Measurements from ENCODE around the gene ITGB5.

The ITGB5 gene

DNA sequence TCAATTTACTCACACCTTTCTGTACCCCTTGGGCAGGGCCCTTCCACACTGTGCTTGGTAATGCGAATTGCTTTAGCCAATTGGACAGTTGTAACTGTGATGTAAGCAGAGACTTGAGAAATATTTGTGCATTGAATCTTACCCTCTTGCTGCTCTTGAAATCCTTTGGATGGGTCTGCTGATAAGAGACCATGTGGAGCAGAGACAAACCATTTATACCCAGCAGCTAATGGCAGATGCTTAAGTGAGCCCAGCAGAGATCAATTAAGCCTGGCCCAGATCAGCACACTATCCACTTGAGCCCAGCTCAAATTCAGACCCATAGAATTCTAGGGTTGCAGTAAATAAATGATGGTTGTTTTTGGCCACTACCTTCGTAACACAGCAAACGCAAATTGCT lies 28.1 kb upstream of the ITGB5 start:
- Histone ChIP-seq H3K9me3 (ENCODE audit: control insufficient read depth, insufficient read depth, low read length) (no peaks in the 10 kb centered on the region), H3K36me3 (ENCODE audit: insufficient read depth, low read length) (no peaks in the 10 kb centered on the region), H3K4me1 (ENCODE audit: insufficient read depth, low read length) (peaks cover 3% of the 10 kb centered on the region; the same call in 1 of the 2 replicates), H3K9ac (ENCODE audit: low read depth, low read length) (no peak overlapping the region)

DNA sequence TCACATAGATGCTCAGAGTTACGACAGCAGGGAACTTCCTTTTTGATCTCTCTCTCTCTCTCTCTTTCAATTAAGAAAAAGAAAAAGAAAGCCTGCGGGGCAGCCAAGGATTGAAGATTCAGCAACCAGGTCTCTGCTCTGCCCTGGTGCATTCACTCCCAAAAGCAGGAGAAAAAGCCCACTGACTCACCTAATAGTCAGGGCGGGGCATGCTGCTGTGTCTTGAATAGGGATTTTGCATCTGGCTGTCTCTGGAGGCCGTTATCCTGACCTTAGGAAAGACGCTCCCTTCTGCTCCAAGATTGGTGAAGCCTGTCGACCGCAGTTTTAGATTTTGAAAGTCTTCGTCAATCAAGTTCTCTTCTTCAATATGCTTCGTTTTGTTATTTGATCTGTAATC lies 20.8 kb upstream of the ITGB5 start:
- Histone ChIP-seq H3K9me3 (ENCODE audit: control insufficient read depth, insufficient read depth, low read length) (no peaks in the 10 kb centered on the region), H3K9ac (ENCODE audit: low read depth, low read length) (no peak overlapping the region; the same call in 1 of the 2 replicates), H3K36me3 (ENCODE audit: insufficient read depth, low read length) (no peaks in the 10 kb centered on the region), H3K4me1 (ENCODE audit: insufficient read depth, low read length) (0 out of 2 replicates have a peak, but pooled peaks cover 3% of the 10 kb centered on the region)

DNA sequence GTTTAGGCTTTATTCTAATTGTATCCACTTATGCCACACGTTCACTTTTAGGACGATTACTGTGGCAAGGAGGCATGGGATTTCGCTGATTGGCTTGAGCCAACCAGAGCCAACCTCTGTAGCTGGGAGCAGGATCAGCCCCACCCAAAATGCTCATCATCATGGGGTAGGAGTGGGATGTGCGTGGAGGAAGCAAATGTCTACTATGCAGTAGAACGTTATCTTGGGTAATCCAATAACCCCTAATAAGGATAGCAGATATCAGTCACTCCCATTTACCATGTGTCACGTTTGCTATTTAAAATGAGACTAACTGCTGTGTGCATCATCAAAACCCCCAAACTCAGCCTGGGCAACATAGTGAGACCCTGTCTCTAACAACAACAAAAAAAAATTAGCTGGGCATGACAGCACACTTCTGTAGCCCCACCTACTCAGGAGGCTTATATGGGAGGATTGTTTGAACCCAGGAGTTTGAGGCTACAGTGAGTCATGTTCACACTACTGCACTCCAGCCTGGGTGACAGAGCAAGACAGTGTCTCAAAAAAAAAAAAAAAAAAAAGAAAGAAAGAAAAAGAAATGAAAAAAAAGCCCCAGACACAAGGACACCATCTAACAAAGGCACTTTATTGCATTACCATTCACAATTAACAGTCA lies 17.8 kb upstream of the ITGB5 start:
- Histone ChIP-seq H3K36me3 (ENCODE audit: insufficient read depth, low read length) (no peaks in the 10 kb centered on the region), H3K9me3 (ENCODE audit: control insufficient read depth, insufficient read depth, low read length) (no peaks in the 10 kb centered on the region), H3K9ac (ENCODE audit: low read depth, low read length) (no peak overlapping the region), H3K4me1 (ENCODE audit: insufficient read depth, low read length) (peaks cover 3% of the 10 kb centered on the region; the same call in 1 of the 2 replicates)

DNA sequence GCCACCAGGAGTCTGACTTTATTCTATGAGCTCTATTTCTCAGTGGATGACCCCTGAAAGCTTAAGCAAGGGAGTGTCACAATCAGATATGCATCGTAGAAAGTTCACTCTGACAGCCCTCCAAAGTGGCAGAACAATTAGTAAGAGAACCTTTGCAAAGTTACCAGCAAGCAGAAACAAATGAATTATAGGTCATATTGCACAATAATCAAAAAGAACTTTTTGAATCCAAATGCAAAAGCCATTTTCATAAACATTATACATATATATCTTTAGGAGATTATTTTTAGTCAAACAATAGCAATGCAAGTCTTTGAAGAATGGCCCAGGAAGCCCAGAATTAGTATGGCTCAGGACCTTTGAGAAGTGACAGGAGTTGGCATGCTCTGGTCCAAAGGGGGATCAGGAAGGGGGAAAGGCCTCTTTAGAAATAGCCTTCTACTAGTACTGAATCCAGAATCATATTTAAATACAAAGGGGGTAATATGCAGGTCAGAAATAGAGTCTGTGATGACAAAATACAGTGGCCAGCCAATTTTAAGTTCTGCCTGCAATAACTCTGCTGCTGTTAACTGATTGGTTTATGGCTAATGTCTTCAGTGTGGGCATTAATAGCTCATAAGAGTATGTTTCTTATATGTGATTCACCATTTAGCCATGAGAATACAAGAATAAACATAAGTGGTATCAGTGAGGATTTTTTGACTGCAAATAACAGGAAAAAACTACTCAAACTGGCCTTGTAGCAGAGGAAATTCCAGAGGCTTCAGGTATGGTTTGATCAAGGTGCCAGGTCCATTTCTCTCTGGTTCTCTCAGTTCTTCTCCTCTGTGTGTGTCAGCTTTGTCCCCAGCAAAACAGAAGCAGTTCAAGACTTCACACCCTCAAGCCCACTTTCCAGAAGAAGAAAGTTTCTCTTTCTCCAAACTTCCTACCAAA lies 17.0 kb upstream of the ITGB5 start:
- no peaks in the 10 kb centered on the region for H3K36me3 ChIP-seq (ENCODE audit: insufficient read depth, low read length)
- H3K9ac ChIP-seq (ENCODE audit: low read depth, low read length): no peak overlapping the region
- H3K4me1 ChIP-seq (ENCODE audit: insufficient read depth, low read length): peaks cover 3% of the 10 kb centered on the region; the same call in 1 of the 2 replicates
- no peaks in the 10 kb centered on the region for H3K9me3 ChIP-seq (ENCODE audit: control insufficient read depth, insufficient read depth, low read length)

DNA sequence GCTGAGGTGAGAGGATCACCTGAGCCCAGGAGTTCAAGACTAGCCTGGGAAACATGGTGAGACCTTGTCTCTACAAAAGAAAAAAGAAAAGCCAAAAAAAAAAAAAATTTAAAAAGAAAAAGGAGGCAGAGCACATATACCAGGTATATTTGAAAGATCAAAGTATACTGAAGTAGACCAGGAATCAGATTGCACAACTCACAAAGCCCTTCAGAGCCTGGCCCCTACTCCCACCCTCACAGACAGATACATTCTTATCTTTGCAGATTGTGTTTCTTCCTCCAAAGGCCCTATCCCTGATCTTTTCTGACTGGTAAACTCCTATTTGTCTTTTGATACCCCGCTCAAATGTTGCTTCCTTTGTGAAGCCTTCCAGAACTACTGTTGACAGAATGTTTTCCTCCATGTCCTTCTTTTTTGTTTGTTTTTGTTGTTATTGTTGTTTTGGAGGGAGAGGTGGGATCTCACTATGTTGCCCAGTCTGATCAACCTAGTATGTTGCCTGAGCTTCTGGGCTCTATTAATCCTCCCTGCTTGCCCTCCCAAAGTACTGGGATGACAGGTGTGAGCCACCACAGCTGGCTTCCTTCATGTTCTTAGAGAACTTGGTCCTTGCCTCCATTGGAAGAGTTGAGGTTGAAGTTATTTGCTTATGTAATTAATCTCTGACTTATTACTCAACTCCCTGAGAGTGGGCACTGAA lies 9.8 kb upstream of the ITGB5 start:
- no peaks in the 10 kb centered on the region; the same call in 1 of the 2 replicates for H3K4me1 ChIP-seq (ENCODE audit: insufficient read depth, low read length)
- H3K9ac ChIP-seq (ENCODE audit: low read depth, low read length): no peak overlapping the region
- H3K36me3 ChIP-seq (ENCODE audit: insufficient read depth, low read length): no peaks in the 10 kb centered on the region
- no peaks in the 10 kb centered on the region for H3K9me3 ChIP-seq (ENCODE audit: control insufficient read depth, insufficient read depth, low read length)

DNA sequence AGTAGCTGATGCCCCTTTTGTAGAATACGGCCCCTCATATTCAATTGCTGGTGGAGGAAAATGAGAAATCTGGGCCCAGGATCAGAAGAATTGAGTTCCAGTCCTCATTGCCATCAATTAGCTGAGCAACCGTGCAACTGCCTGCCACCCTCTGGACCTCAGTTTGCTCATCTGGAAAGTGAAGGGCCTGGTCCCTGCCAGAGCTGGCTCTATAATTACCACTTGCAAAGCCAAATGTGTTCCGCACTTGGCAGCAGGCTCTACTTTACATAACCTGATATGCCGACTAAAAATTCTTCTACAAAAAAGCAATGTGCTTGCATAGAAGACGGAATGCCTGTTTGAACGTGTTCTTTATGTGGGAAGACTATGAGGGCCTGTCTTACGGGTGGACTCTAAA lies 8.6 kb upstream of the ITGB5 start:
- H3K36me3 ChIP-seq (ENCODE audit: insufficient read depth, low read length): no peaks in the 10 kb centered on the region; the same call in 1 of the 2 replicates
- H3K9me3 ChIP-seq (ENCODE audit: control insufficient read depth, insufficient read depth, low read length): no peaks in the 10 kb centered on the region
- H3K4me1 ChIP-seq (ENCODE audit: insufficient read depth, low read length): no peaks in the 10 kb centered on the region; the same call in 1 of the 2 replicates
- no peak overlapping the region for H3K9ac ChIP-seq (ENCODE audit: low read depth, low read length)

DNA sequence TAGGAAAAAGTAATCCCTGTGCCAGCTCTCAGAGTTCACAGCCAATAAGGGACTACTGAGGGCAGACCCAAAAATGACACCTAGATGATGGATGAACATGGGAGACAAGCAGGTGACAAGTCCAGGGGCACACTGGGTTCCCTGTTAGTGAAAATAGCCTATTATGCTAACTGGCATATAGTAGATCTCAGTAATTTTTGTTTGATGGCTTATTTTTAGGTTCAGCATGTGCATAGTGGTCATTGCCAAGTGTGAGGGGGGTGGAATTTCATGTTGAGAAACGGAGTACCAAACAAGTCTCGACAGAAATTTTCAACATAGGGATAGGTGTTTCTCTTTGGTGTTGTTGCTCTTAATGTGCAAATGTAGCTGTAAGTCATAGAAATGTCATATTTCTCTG lies 6.4 kb upstream of the ITGB5 start:
- no peaks in the 10 kb centered on the region for H3K9me3 ChIP-seq (ENCODE audit: control insufficient read depth, insufficient read depth, low read length)
- peaks cover 17% of the 10 kb centered on the region for H3K4me1 ChIP-seq (ENCODE audit: insufficient read depth, low read length)
- H3K9ac ChIP-seq (ENCODE audit: low read depth, low read length): no peak overlapping the region
- no peaks in the 10 kb centered on the region; the same call in 1 of the 2 replicates for H3K36me3 ChIP-seq (ENCODE audit: insufficient read depth, low read length)

DNA sequence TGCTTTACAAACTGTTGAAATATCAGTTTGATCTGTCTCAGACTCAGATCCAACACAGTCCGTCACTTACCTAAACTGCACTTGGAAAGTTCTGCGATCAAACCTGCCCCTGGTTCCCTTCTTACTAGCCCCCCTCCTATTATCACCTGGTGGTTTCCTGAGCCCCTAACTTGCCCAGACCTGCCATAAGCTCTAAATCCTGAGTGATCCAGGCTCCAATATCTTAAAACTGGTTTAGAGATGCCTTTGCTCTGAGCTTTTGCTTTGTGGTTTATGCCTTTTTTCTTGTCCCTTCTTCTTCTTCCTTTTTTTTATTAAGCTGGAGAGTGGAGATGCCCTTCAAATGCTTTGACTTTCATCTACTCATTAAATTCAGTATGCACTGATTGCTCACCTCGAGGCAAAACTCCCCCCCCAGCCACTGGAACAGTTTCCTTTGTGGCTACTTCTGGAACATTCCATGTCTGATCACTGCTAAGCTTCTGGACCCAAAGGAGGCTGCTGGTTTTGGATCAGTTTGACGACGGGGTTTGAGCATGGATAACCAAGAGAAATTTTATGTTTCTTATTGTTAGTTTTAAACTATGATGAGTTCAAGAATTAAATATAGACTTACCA lies 3.5 kb upstream of the ITGB5 start:
- Histone ChIP-seq H3K9me3 (ENCODE audit: control insufficient read depth, insufficient read depth, low read length) (no peaks in the 10 kb centered on the region), H3K4me1 (ENCODE audit: insufficient read depth, low read length) (peaks cover 21% of the 10 kb centered on the region), H3K36me3 (ENCODE audit: insufficient read depth, low read length) (no peaks in the 10 kb centered on the region; the same call in 1 of the 2 replicates), H3K9ac (ENCODE audit: low read depth, low read length) (no peak overlapping the region; the same call in 1 of the 2 replicates)

DNA sequence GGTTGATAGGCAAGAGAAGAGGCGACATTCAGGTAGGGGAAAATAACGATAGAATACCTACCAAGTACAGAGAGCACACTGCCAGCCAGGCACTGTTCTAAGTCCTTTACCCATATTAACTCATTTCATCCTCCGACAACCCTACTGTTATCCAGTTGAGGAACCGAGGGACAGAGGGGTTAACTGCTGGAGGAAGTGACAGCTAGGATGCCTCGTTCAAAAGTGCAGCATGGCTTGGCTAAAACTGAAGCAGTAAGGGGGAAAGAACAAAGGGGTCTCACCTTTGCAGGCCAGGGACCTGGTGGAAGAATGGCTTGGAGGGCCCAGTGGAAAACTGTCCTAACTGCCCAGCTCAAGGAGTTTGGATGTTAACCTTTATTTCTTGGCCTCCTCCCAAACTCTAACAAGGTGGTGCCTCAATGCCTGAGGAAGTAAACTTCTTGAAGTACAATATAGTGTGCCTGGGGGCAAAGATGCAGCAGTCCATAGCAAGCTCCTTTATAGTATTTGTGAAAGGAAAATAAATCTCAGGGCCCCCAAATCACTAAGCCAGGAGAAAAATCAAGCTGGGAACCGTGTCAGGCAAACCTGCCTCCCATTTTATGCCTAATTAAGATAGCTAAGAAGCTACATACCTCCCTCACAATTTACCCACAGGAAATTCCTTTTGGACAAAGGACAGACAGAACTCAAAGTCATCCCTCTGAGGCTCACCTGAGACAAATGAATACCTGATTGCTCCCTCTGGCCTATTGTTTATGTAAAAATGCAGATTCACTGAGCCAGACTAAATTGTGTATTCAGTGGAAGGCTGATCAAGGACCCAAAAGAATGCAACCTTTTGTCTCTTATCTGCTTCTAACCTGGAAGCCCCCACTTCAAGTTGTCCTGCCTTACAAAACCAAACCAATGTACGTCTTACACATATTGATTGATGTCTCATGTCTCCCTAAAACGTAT lies 1.6 kb upstream of the ITGB5 start:
- H3K9me3 ChIP-seq (ENCODE audit: control insufficient read depth, insufficient read depth, low read length): no peaks in the 10 kb centered on the region
- H3K9ac ChIP-seq (ENCODE audit: low read depth, low read length): peak overlapping the region; percentile 73; the same call in 1 of the 2 replicates
- no peaks in the 10 kb centered on the region; the same call in 1 of the 2 replicates for H3K36me3 ChIP-seq (ENCODE audit: insufficient read depth, low read length)
- H3K4me1 ChIP-seq (ENCODE audit: insufficient read depth, low read length): peaks cover 33% of the 10 kb centered on the region

DNA sequence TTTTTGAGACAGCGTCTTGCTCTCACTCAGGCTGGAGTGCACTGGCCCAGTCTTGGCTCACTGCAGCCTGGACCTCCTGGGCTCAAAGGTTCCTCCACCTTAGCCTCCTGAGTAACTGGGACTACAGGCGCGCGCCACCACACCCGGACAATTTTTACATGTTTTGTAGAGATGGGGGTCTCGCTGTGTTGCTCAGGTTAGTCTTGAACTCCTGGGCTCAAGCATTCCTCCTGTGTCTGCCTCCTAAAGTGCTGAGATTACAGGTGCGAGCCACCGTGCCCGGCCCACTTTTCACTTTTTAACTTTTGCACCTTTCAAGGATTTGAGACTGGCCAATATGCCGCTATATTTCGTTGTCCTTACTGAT lies 750 bp upstream of the ITGB5 start:
- H3K4me1 ChIP-seq (ENCODE audit: insufficient read depth, low read length): peaks cover 41% of the 10 kb centered on the region
- peak overlapping the region; percentile 73 for H3K9ac ChIP-seq (ENCODE audit: low read depth, low read length)
- H3K36me3 ChIP-seq (ENCODE audit: insufficient read depth, low read length): no peaks in the 10 kb centered on the region; the same call in 1 of the 2 replicates
- H3K9me3 ChIP-seq (ENCODE audit: control insufficient read depth, insufficient read depth, low read length): no peaks in the 10 kb centered on the region

DNA sequence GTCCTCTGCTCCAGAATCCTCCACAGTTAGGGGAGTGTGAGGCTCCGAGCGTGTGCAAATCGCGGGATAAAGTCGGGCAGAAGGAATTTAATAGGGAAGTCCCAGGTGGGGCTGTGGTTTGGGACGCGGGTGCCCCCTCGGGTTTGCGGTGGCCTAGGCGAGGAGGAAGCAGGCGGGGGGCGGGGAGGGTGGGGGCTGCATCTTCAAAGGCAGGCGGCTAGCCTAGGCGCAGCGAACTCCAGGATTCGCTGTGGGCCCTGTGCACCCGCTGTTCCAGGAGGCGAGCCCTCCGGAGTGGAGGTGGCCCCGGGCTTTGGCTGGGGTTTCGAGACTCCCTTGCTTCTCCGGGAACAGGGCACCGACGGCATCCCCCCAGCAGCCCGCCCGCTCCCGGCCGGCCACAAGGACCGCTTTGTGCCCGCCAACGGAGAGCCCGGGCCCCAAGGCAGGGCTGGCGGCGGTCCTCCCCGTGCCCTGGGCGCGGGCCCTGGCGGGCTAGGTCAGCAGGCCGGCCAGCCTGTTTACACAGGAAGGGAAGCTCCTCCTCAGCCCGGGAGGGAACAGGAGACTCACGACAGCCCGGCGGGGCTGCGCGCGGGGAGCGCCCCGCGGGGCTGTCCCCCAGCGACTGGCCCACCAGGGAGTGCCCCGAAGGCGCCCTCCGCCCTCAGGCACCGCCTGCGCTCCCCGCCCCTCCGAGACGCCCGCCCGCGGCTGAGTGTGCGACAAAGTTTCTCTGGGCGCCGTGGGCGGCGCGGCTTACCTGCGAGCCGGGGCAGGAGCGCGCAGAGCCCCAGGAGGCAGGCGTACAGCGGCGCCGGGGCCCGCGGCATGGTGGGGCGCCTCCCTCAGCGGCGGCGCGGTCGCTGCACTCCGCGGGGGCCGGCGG lies 753 bp downstream of the ITGB5 start:
- peak overlapping the region; percentile 73 for H3K9ac ChIP-seq (ENCODE audit: low read depth, low read length)
- peaks cover 51% of the 10 kb centered on the region for H3K4me1 ChIP-seq (ENCODE audit: insufficient read depth, low read length)
- no peaks in the 10 kb centered on the region for H3K9me3 ChIP-seq (ENCODE audit: control insufficient read depth, insufficient read depth, low read length)
- no peaks in the 10 kb centered on the region; the same call in 1 of the 2 replicates for H3K36me3 ChIP-seq (ENCODE audit: insufficient read depth, low read length)

DNA sequence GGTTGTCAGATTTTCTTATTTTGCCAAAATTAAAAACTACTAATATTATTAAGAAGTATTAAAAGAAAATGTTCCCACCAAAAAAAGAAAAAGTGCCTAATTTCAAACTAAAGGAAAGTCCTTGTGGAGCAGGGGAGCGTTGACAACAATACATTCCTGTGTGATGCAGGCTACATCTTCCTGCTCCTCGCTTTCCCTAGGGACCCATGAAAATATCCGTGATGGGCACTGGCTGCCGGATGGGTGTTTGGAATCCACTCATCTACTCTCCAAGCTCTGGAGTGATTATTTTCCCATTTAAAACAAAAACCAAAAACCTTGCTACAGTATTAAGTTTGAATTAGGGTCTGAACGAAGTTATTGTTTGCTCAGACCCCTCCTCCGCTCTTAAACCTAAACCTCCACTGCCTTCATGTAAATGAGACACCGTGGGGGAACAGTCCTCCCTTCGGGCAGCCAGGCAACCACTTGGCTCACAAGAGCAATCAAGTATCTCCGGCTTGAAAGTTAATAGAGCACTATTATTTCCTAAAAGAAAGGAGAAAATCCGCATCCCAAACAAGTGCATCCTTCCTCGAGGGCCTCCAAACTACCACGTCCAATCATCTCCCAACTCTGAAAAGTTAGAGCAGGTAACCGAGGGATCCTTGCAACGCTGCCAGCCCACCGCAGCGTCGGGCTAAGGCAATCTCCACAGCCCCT lies 1.5 kb downstream of the ITGB5 start:
- Histone ChIP-seq H3K9ac (ENCODE audit: low read depth, low read length) (peak overlapping the region; percentile 73), H3K36me3 (ENCODE audit: insufficient read depth, low read length) (no peaks in the 10 kb centered on the region), H3K4me1 (ENCODE audit: insufficient read depth, low read length) (peaks cover 50% of the 10 kb centered on the region), H3K9me3 (ENCODE audit: control insufficient read depth, insufficient read depth, low read length) (no peaks in the 10 kb centered on the region)
